GM12878 (cell line): ENCODE results near the gene PRKN. TPM values are rescaled to one million over a fixed set of nuclear protein-coding genes. Genes with fewer than 3 reads are reported as not detected.

ENCODE experiments used
- EED ChIP-seq: sonication (generic); IDR thresholded peaks from 2 replicates; pipeline ENCODE4 v1.6.1; 2016; ENCODE audit warnings: antibody characterized with exemption, low read depth
- NFIC ChIP-seq: IDR thresholded peaks from 2 replicates; pipeline ENCODE4 v1.6.1; 2012; ENCODE audit warnings: low read depth, mild to moderate bottlenecking, inconsistent platforms, low read length, moderate library complexity
- RBBP5 ChIP-seq: fragments of 200-600 bp; sonication (generic); conservative IDR thresholded peaks from 2 replicates; pipeline ENCODE4 v1.6.1; 2016
- SIN3A ChIP-seq: IDR thresholded peaks from 2 replicates; pipeline ENCODE4 v1.6.1; 2012; ENCODE audit warnings: low read depth, low read length, improper control_type of control experiment
- SMAD5 ChIP-seq: IDR thresholded peaks from 2 replicates; pipeline ENCODE4 v1.6.1; 2016; ENCODE audit warnings: antibody characterized with exemption, low read depth
- SMARCA5 ChIP-seq: fragments of 450-650 bp; IDR thresholded peaks from 2 replicates; pipeline ENCODE4 v1.6.1; 2017; ENCODE audit warnings: mild to moderate bottlenecking
- SMC3 ChIP-seq: IDR thresholded peaks from 2 replicates; pipeline ENCODE4 v1.6.1; 2011; ENCODE audit warnings: low read length, improper control_type of control experiment, borderline replicate concordance
- polyA plus RNA-seq, 11 experiments: library from polyadenylated mRNA; depleted of rRNA in 4 of 11; unstranded in 6 of 11; stranded (reverse) in 5 of 11; fragments of >200 nt; fragmentation: Nextera tagmentation in 4 of 11; fragmentation: Illumina TruSeq in 1 of 11; extraction: Ambion mirVana in 4 of 11; extraction: Trizol in 1 of 11; gene quantifications; 1 replicate in 1 of 11; 2 replicates in 10 of 11; pipeline versions ENCODE4 v1.2.1 to v1.2.3, GENCODE V29; 2011 to 2016; ENCODE audit warnings: inconsistent platforms in 2 of 11, missing spikeins in 2 of 11, low read depth in 1 of 11
- total RNA-seq, 4 experiments: library from RNA; depleted of rRNA in 3 of 4; stranded (reverse); fragments of >200 nt in 3 of 4; fragmentation: Illumina TruSeq in 1 of 4; extraction: Trizol in 1 of 4; gene quantifications; 2 replicates each; pipeline versions ENCODE4 v1.2.1 to v1.2.3, GENCODE V29; 2013 to 2021
- TF ChIP-seq, protein P1 (sequence below): fragments of 450-650 bp; conservative IDR thresholded peaks from 2 replicates; pipeline ENCODE4 v1.6.1; 2017; ENCODE audit warnings: mild to moderate bottlenecking, moderate library complexity
- TF ChIP-seq, protein P2 (sequence below): IDR thresholded peaks from 2 replicates; pipeline ENCODE4 v1.6.1; 2012; ENCODE audit warnings: mild to moderate bottlenecking, low read depth, low read length
- TF ChIP-seq, protein P3 (sequence below): fragments of 450-650 bp; formaldehyde crosslinking; IDR thresholded peaks from 2 replicates; pipeline ENCODE4 v1.5.0; 2022; ENCODE audit warnings: mild to moderate bottlenecking, missing genetic modification characterization
- TF ChIP-seq, protein P4 (sequence below): IDR thresholded peaks from 2 replicates; pipeline ENCODE4 v1.6.1; 2011; ENCODE audit warnings: low read depth, mild to moderate bottlenecking, low read length, moderate library complexity, borderline replicate concordance; ENCODE audit errors: extremely low read depth

PRKN gene
- total and polyA plus RNA-seq, 10 of the 15 experiments (the other 5 are each of a cell fraction or from before 2014, with no cell fraction given) = 0.06 to 0.09 TPM; not detected in 8

DNA sequence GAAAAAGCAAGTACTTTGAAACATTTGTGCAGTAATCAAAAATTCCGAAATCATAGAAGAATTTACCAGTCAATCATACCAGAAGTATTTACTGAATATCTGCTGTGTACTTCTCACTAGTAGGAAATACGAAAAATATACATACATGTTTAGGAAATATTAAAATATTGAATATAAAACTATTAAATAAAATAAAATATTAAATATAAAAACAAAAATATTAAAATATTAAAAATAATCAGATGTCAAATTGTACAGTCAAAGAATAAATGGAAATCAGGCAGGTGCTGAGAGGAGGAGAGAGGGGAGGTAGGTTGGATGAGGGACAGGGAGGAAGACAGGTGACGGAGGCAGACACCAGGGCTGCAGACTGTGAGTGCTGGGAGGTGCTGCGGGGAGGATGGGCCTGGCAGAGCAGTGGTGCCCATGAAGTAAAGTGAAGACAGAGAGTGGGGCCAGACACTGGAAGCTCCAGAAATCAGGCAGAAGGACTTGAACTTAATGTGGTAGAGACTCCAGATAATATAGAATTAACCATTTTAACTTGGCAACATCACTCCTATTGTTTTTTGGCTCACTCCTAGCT lies 55.9 kb downstream of the PRKN start (continued):
- TF ChIP-seq, protein P1, sequence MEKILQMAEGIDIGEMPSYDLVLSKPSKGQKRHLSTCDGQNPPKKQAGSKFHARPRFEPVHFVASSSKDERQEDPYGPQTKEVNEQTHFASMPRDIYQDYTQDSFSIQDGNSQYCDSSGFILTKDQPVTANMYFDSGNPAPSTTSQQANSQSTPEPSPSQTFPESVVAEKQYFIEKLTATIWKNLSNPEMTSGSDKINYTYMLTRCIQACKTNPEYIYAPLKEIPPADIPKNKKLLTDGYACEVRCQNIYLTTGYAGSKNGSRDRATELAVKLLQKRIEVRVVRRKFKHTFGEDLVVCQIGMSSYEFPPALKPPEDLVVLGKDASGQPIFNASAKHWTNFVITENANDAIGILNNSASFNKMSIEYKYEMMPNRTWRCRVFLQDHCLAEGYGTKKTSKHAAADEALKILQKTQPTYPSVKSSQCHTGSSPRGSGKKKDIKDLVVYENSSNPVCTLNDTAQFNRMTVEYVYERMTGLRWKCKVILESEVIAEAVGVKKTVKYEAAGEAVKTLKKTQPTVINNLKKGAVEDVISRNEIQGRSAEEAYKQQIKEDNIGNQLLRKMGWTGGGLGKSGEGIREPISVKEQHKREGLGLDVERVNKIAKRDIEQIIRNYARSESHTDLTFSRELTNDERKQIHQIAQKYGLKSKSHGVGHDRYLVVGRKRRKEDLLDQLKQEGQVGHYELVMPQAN = no peak
- TF ChIP-seq EED = no peak
- TF ChIP-seq, protein P2, sequence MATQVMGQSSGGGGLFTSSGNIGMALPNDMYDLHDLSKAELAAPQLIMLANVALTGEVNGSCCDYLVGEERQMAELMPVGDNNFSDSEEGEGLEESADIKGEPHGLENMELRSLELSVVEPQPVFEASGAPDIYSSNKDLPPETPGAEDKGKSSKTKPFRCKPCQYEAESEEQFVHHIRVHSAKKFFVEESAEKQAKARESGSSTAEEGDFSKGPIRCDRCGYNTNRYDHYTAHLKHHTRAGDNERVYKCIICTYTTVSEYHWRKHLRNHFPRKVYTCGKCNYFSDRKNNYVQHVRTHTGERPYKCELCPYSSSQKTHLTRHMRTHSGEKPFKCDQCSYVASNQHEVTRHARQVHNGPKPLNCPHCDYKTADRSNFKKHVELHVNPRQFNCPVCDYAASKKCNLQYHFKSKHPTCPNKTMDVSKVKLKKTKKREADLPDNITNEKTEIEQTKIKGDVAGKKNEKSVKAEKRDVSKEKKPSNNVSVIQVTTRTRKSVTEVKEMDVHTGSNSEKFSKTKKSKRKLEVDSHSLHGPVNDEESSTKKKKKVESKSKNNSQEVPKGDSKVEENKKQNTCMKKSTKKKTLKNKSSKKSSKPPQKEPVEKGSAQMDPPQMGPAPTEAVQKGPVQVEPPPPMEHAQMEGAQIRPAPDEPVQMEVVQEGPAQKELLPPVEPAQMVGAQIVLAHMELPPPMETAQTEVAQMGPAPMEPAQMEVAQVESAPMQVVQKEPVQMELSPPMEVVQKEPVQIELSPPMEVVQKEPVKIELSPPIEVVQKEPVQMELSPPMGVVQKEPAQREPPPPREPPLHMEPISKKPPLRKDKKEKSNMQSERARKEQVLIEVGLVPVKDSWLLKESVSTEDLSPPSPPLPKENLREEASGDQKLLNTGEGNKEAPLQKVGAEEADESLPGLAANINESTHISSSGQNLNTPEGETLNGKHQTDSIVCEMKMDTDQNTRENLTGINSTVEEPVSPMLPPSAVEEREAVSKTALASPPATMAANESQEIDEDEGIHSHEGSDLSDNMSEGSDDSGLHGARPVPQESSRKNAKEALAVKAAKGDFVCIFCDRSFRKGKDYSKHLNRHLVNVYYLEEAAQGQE = no peak
- no peak for TF ChIP-seq SMAD5
- no peak for TF ChIP-seq RBBP5
- TF ChIP-seq SMC3 = no peak
- no peak for TF ChIP-seq NFIC
- TF ChIP-seq, protein P3, sequence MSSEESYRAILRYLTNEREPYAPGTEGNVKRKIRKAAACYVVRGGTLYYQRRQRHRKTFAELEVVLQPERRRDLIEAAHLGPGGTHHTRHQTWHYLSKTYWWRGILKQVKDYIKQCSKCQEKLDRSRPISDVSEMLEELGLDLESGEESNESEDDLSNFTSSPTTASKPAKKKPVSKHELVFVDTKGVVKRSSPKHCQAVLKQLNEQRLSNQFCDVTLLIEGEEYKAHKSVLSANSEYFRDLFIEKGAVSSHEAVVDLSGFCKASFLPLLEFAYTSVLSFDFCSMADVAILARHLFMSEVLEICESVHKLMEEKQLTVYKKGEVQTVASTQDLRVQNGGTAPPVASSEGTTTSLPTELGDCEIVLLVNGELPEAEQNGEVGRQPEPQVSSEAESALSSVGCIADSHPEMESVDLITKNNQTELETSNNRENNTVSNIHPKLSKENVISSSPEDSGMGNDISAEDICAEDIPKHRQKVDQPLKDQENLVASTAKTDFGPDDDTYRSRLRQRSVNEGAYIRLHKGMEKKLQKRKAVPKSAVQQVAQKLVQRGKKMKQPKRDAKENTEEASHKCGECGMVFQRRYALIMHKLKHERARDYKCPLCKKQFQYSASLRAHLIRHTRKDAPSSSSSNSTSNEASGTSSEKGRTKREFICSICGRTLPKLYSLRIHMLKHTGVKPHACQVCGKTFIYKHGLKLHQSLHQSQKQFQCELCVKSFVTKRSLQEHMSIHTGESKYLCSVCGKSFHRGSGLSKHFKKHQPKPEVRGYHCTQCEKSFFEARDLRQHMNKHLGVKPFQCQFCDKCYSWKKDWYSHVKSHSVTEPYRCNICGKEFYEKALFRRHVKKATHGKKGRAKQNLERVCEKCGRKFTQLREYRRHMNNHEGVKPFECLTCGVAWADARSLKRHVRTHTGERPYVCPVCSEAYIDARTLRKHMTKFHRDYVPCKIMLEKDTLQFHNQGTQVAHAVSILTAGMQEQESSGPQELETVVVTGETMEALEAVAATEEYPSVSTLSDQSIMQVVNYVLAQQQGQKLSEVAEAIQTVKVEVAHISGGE = no peak
- no peak for TF ChIP-seq SMARCA5
- TF ChIP-seq SIN3A = no peak
- TF ChIP-seq, protein P4, sequence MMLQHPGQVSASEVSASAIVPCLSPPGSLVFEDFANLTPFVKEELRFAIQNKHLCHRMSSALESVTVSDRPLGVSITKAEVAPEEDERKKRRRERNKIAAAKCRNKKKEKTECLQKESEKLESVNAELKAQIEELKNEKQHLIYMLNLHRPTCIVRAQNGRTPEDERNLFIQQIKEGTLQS = no peak
